IMR-90 (cell line): ENCODE data around the gene MRTFB. TPM values are rescaled to one million over a fixed set of nuclear protein-coding genes. Genes with fewer than 3 reads are reported as not detected.

Experiments used
- ATAC-seq: fragments of 200-7000 bp; cut with Tn5 transposase; 2 replicates; pipeline ENCODE4 v1.9.1; 2020; ENCODE audit warnings: low read depth, mild to moderate bottlenecking, moderate library complexity
- BruUV-seq: library from RNA; stranded (reverse); fragments of 400-500 nt; replicated peaks from 2 replicates; lab custom pipeline; 2021; lab: Mats Ljungman, UMichigan
- CTCF ChIA-PET: fragments of 300-600 bp; formaldehyde crosslinking; extraction: SDS; loops from one replicate; lab custom pipeline; 2021; ENCODE audit warnings: antibody characterized with exemption; lab: Yijun Ruan, JAX
- POLR2A ChIA-PET: fragments of 300-600 bp; sonication (Branson Sonifier 250); formaldehyde crosslinking; loops from one replicate; lab custom pipeline; 2022; ENCODE audit warnings: antibody characterized with exemption; ENCODE audit not compliant: unreplicated experiment; lab: Charles Lee
- DNase-seq: peaks from one replicate; pipeline ENCODE4 v3.0.0; 2013
- H2AFZ ChIP-seq: replicated peaks from 2 replicates; pipeline ENCODE3; 2013; ENCODE audit warnings: low read length, mild to moderate bottlenecking; ENCODE audit not compliant: poor library complexity
- H2AK5ac ChIP-seq: 2 replicates; pipeline ENCODE4 v1.6.1; 2013; ENCODE audit warnings: low read depth, low read length, inconsistent platforms
- H2AK9ac ChIP-seq: replicated peaks from 2 replicates; pipeline ENCODE3; 2013; ENCODE audit warnings: mild to moderate bottlenecking, low read depth, low read length, moderate library complexity; ENCODE audit not compliant: poor library complexity
- H2BK120ac ChIP-seq: 2 replicates; pipeline ENCODE4 v1.6.1; 2013; ENCODE audit warnings: low read depth, low read length, inconsistent platforms
- H2BK15ac ChIP-seq: 3 replicates; pipeline ENCODE4 v1.6.1; 2013; ENCODE audit warnings: low read depth, low read length, inconsistent platforms
- H2BK20ac ChIP-seq: 2 replicates; pipeline ENCODE4 v1.6.1; 2013; ENCODE audit warnings: low read depth, mild to moderate bottlenecking, inconsistent platforms, low read length, moderate library complexity
- H2BK5ac ChIP-seq: 2 replicates; pipeline ENCODE4 v1.6.1; 2013; ENCODE audit warnings: mild to moderate bottlenecking, low read depth, low read length, inconsistent platforms; ENCODE audit not compliant: poor library complexity, severe bottlenecking
- H3K14ac ChIP-seq: replicated peaks from 2 replicates; pipeline ENCODE4 v1.6.1; 2013; ENCODE audit warnings: low read depth, low read length, inconsistent platforms
- H3K18ac ChIP-seq: 2 replicates; pipeline ENCODE4 v1.6.1; 2013; ENCODE audit warnings: low read depth, low read length, control low read depth
- H3K23ac ChIP-seq: 2 replicates; pipeline ENCODE4 v1.6.1; 2013; ENCODE audit warnings: low read depth, low read length, inconsistent platforms
- H3K27ac ChIP-seq: 2 replicates; pipeline ENCODE4 v1.5.1; 2013; ENCODE audit warnings: mild to moderate bottlenecking, control low read depth, low read length; ENCODE audit not compliant: insufficient read depth
- H3K27me3 ChIP-seq: 2 replicates; pipeline ENCODE4 v1.6.1; 2013; ENCODE audit warnings: low read length; ENCODE audit not compliant: control insufficient read depth, insufficient read depth
- H3K36me3 ChIP-seq: 2 replicates; pipeline ENCODE4 v1.6.1; 2013; ENCODE audit warnings: low read length, mixed read lengths; ENCODE audit not compliant: control insufficient read depth, insufficient read depth
- H3K4ac ChIP-seq: 2 replicates; pipeline ENCODE4 v1.6.1; 2013; ENCODE audit warnings: low read depth, low read length, inconsistent platforms
- H3K4me1 ChIP-seq: 2 replicates; pipeline ENCODE4 v1.6.1; 2013; ENCODE audit warnings: low read length, mixed read lengths; ENCODE audit not compliant: control insufficient read depth, insufficient read depth
- H3K4me2 ChIP-seq: 2 replicates; pipeline ENCODE4 v1.6.1; 2013; ENCODE audit warnings: low read depth, mild to moderate bottlenecking, control low read depth, low read length, moderate library complexity
- H3K4me3 ChIP-seq: 2 replicates; pipeline ENCODE4 v1.5.1; 2013; ENCODE audit warnings: low read depth, mild to moderate bottlenecking, control low read depth, low read length, moderate library complexity; ENCODE audit not compliant: insufficient read depth
- H3K56ac ChIP-seq: 2 replicates; pipeline ENCODE4 v1.6.1; 2013; ENCODE audit warnings: low read length, inconsistent platforms; ENCODE audit not compliant: insufficient read depth; ENCODE audit errors: extremely low read depth
- H3K79me1 ChIP-seq, 2 experiments: 2 replicates each; pipeline ENCODE4 v1.6.1; 2013; ENCODE audit warnings: low read length in 2 of 2, inconsistent platforms in 1 of 2, low read depth in 1 of 2
- H3K9ac ChIP-seq: 2 replicates; pipeline ENCODE4 v1.6.1; 2013; ENCODE audit warnings: low read depth, low read length, control low read depth
- H3K9me1 ChIP-seq: 2 replicates; pipeline ENCODE4 v1.6.1; 2013; ENCODE audit warnings: low read length, inconsistent platforms; ENCODE audit not compliant: insufficient read depth
- H3K9me3 ChIP-seq: 2 replicates; pipeline ENCODE4 v1.6.1; 2013; ENCODE audit warnings: low read length; ENCODE audit not compliant: control insufficient read depth, insufficient read depth
- H4K20me1 ChIP-seq: 2 replicates; pipeline ENCODE4 v1.6.1; 2013; ENCODE audit warnings: low read length, inconsistent platforms; ENCODE audit not compliant: insufficient read depth
- H4K5ac ChIP-seq: 2 replicates; pipeline ENCODE4 v1.6.1; 2013; ENCODE audit warnings: mild to moderate bottlenecking, low read depth, low read length, control low read depth
- H4K8ac ChIP-seq, 2 experiments: 2 replicates each; pipeline ENCODE4 v1.6.1; 2013; ENCODE audit warnings: low read depth in 2 of 2, low read length in 2 of 2, control low read depth in 1 of 2, inconsistent platforms in 1 of 2
- H4K91ac ChIP-seq: 2 replicates; pipeline ENCODE4 v1.6.1; 2013; ENCODE audit warnings: low read depth, low read length, inconsistent platforms; ENCODE audit not compliant: insufficient read depth
- CEBPB ChIP-seq: IDR thresholded peaks from 2 replicates; pipeline ENCODE4 v1.6.1; 2012; ENCODE audit warnings: low read depth, low read length, improper control_type of control experiment
- NFE2L2 ChIP-seq: fragments of 150-350 bp; IDR thresholded peaks from 2 replicates; pipeline ENCODE4 v1.6.1; 2016; ENCODE audit warnings: low read depth, mild to moderate bottlenecking, low read length
- USF2 ChIP-seq: fragments of 150-350 bp; IDR thresholded peaks from 2 replicates; pipeline ENCODE4 v1.6.1; 2017; ENCODE audit warnings: mild to moderate bottlenecking, antibody characterized with exemption, low read length, low read depth
- WGBS, 2 experiments: methylation state at CpG; one replicate each; pipeline versions ENCODE4 v1.1.5 to v1.1.7; 2013; ENCODE audit warnings: missing lambda C conversion rate in 2 of 2; ENCODE audit not compliant: insufficient read length in 1 of 2; ENCODE audit errors: extremely low coverage in 2 of 2; 5-methylcytosine and 5-hydroxymethylcytosine counted together
- dilution Hi-C: fragments of 300-500 bp; cut with HindIII; formaldehyde crosslinking; loops from one replicate; pipeline ENCODE4 v1.14.3; 2018; ENCODE audit warnings: low sequenced_read_pairs; ENCODE audit not compliant: unreplicated experiment
- in situ Hi-C: fragments of 300-500 bp; cut with MboI; formaldehyde crosslinking; loops from 3 replicates; pipeline ENCODE4 v1.14.3; 2019; ENCODE audit warnings: low sequenced_read_pairs, inconsistent platforms, mixed read lengths
- intact Hi-C: fragments of 100-400 bp; cut with micrococcal nuclease; formaldehyde crosslinking; loops from 2 replicates; pipeline ENCODE4 v1.10.0; 2022
- polyA plus RNA-seq, 3 experiments: library from polyadenylated mRNA; depleted of rRNA; stranded (reverse); fragments of >200 nt; gene quantifications; 2 replicates each; pipeline ENCODE4 v1.2.3, GENCODE V29; 2012; ENCODE audit warnings: low replicate concordance in 1 of 3
- total RNA-seq: library from RNA; depleted of rRNA; stranded (reverse); fragments of >200 nt; gene quantifications from 2 replicates; pipeline ENCODE4 v1.2.3, GENCODE V29; 2012

The MRTFB gene
- total and polyA plus RNA-seq, 2 of the 4 experiments (the other 2 are of a cell fraction) = 4.4 to 5.4 TPM

- Histone ChIP-seq H3K4me2 (no peak overlapping the region), H3K9ac (no peak overlapping the region), H3K4me1 (no peaks in the 10 kb centered on the region), H2BK15ac (no peak overlapping the region), H3K9me3 (no peaks in the 10 kb centered on the region), H2BK20ac (no peak overlapping the region), H3K4me3 (no peak overlapping the region), H2BK120ac (no peak overlapping the region), H2AFZ (no peak overlapping the region), H4K91ac (no peak overlapping the region), H3K27ac (no peak overlapping the region), H3K9me1 (no peaks in the 10 kb centered on the region), H3K27me3 (no peaks in the 10 kb centered on the region), H2AK5ac (no peak overlapping the region), H3K23ac (no peak overlapping the region), H4K20me1 (no peaks in the 10 kb centered on the region), H3K36me3 (peaks cover 16% of the 10 kb centered on the region), H4K5ac (no peak overlapping the region), H4K8ac (no peak overlapping the region), H3K4ac (no peak overlapping the region), H3K14ac (no peak overlapping the region), H2BK5ac (no peak overlapping the region), H2AK9ac (no peak overlapping the region), H3K79me1 (no peaks in the 10 kb centered on the region), H3K56ac (no peak overlapping the region), H3K18ac (no peak overlapping the region)
- ChIA-PET POLR2A (no interaction called here), CTCF (no interaction called here)
- in situ Hi-C loops = loop anchor here (10.0 kb wide), 1 partner anchor 318 kb away; the partner anchor contains the start of gene ERCC4
- WGBS, 2 experiments = 100% methylated on average over 1 of the region's 3 CpGs; no CpG with 5 or more reads in 1 of the 2 experiments
- ATAC-seq (no peak), DNase-seq (no peak)
- BruUV-seq = no TSS peak
- intact Hi-C loops = loop anchor here (5.0 kb wide), 1 partner anchor 170 kb away; the partner anchor contains the start of gene MRTFB
- dilution Hi-C loops = no loop called here
- TF ChIP-seq USF2 = no peak
- no peak for TF ChIP-seq NFE2L2
- TF ChIP-seq CEBPB = peak; percentile 54; the same call in 1 of the 2 replicates
Observed at GRCh38 chr16:14242769-14243168, 171.7 kb downstream of the MRTFB start.
